Left lung (tissue), 10 donors: ENCODE results near the gene MS4A3. TPM values are rescaled to one million over a fixed set of nuclear protein-coding genes. Genes with fewer than 3 reads are reported as not detected.

Experiments
- ATAC-seq: fragments of 200-7000 bp; cut with Tn5 transposase; one replicate; pipeline ENCODE4 v1.9.1; 2020; ENCODE audit warnings: moderate library complexity
- DNase-seq, 4 donors: peaks; one replicate each; pipeline ENCODE4 v3.0.0-alpha.2; 2013 to 2020
- H3K27ac ChIP-seq, 2 donors: fragments of 200-600 bp; sonication (generic) in 1 of 2; one replicate each; pipeline versions ENCODE4 v1.5.0 to v1.8.0; 2020 to 2021
- H3K27me3 ChIP-seq, 2 donors: fragments of 200-600 bp; sonication (generic) in 1 of 2; one replicate each; pipeline versions ENCODE4 v1.5.0 to v1.8.0; 2020 to 2021
- H3K36me3 ChIP-seq, 2 donors: fragments of 200-600 bp; sonication (generic) in 1 of 2; one replicate each; pipeline versions ENCODE4 v1.5.0 to v1.8.0; 2020 to 2021
- H3K4me1 ChIP-seq, 2 donors: fragments of 200-600 bp; one replicate each; pipeline ENCODE4 v1.8.0; 2021
- H3K4me3 ChIP-seq, 2 donors: fragments of 200-600 bp; sonication (generic) in 1 of 2; one replicate each; pipeline versions ENCODE4 v1.5.0 to v1.8.0; 2020 to 2021; ENCODE audit warnings: mild to moderate bottlenecking in 1 of 2
- H3K9me3 ChIP-seq, 2 donors: fragments of 200-600 bp; sonication (generic) in 1 of 2; one replicate each; pipeline versions ENCODE4 v1.5.0 to v1.8.0; 2020 to 2021
- CTCF ChIP-seq, 2 donors: fragments of 200-600 bp; sonication (generic) in 1 of 2; IDR thresholded peaks; one replicate each; pipeline versions ENCODE4 v1.5.0 to v1.8.0; 2021; ENCODE audit warnings: antibody characterized with exemption in 2 of 2
- intact Hi-C, 2 donors: fragments of 100-400 bp; cut with DNase I; formaldehyde crosslinking; loops; one replicate each; pipeline versions ENCODE4 v1.11.2 to v1.14.2; 2022
- polyA plus RNA-seq, 6 donors: library from polyadenylated mRNA; unstranded; fragments of 120-200 nt; gene quantifications; one replicate each; pipeline ENCODE4 v1.2.1, GENCODE V29; 2013; ENCODE audit not compliant: insufficient read length in 6 of 6
- total RNA-seq, 2 donors: library from RNA; stranded (reverse); fragmentation: NEBNext Ultra II Directional; extraction: Animal tissue kit (Norgen Biotek cat#: 25700); gene quantifications; one replicate each; pipeline ENCODE4 v1.2.1, GENCODE V29; 2021
- donor health status: DM: no; HTN: yes; CAD: no.
- donor health status: DM: no; HTN: no; CAD: no.

Gene MS4A3
- total and polyA plus RNA-seq, 8 donors: 0.73 to 2.3 (median 1.3) TPM; not detected in 1

GRCh38 chr11:60111793-60112192 is 55.3 kb downstream of the MS4A3 start:
- TF ChIP-seq CTCF (IDR thresholded peaks at IDR 0.05): no peak
- DNase-seq (no peak), ATAC-seq (no peak)
- H3K27me3 ChIP-seq: no peaks in the 10 kb centered on the region
- intact Hi-C loops: no loop called here
- no peaks in the 10 kb centered on the region for H3K4me1 ChIP-seq
- no peaks in the 10 kb centered on the region for H3K36me3 ChIP-seq
- no peak overlapping the region for H3K27ac ChIP-seq
- H3K4me3 ChIP-seq: no peak overlapping the region
- no peaks in the 10 kb centered on the region for H3K9me3 ChIP-seq

GRCh38 chr11:60116996-60117790 is 60.7 kb downstream of the MS4A3 start:
- Histone ChIP-seq H3K27me3 (no peaks in the 10 kb centered on the region), H3K9me3 (no peaks in the 10 kb centered on the region), H3K27ac (no peak overlapping the region), H3K36me3 (no peaks in the 10 kb centered on the region), H3K4me3 (no peak overlapping the region), H3K4me1 (peaks cover 0 to 20% of the 10 kb centered on the region in 2 donors)
- intact Hi-C loops: no loop called here
- no peak for TF ChIP-seq CTCF (IDR thresholded peaks at IDR 0.05)
- ATAC-seq (no peak), DNase-seq (no peak)

GRCh38 chr11:60118338-60118737 is 61.9 kb downstream of the MS4A3 start:
- intact Hi-C loops: no loop called here
- no peaks in the 10 kb centered on the region for H3K9me3 ChIP-seq
- H3K4me1 ChIP-seq: peaks cover 0 to 20% of the 10 kb centered on the region in 2 donors

GRCh38 chr11:60119710-60120109 is 63.2 kb downstream of the MS4A3 start:
- H3K9me3 ChIP-seq: no peaks in the 10 kb centered on the region
- intact Hi-C loops: no loop called here
- H3K4me1 ChIP-seq: peaks cover 0 to 20% of the 10 kb centered on the region in 2 donors
- TF ChIP-seq CTCF (IDR thresholded peaks at IDR 0.05): no peak
- no peaks in the 10 kb centered on the region for H3K36me3 ChIP-seq
- DNase-seq (no peak), ATAC-seq (no peak)
- no peak overlapping the region for H3K27ac ChIP-seq
- H3K4me3 ChIP-seq: no peak overlapping the region
- no peaks in the 10 kb centered on the region for H3K27me3 ChIP-seq

More at GRCh38 chr11:60118338-60118737, 61.9 kb downstream of the MS4A3 start:
- Histone ChIP-seq H3K27ac (no peak overlapping the region), H3K4me3 (no peak overlapping the region), H3K36me3 (no peaks in the 10 kb centered on the region), H3K27me3 (no peaks in the 10 kb centered on the region)
- DNase-seq (no peak), ATAC-seq (no peak)
- TF ChIP-seq CTCF (IDR thresholded peaks at IDR 0.05): no peak

Other genes starting within 250 kb of the MS4A3 start
- gene MRPL16, start 245.9 kb upstream of the MS4A3 start, total RNA-seq: 10 to 100 TPM; 32.9 to 35.6 TPM
- gene MRPL16, start 245.9 kb upstream of the MS4A3 start, polyA plus RNA-seq: 10 to 100 TPM; 49.6 to 56.5 (median 52.6) TPM
- not detected for gene CBLIF, start 211.2 kb upstream of the MS4A3 start, total RNA-seq
- under 1 TPM in 1 of 6 donors, not detected in 5; 0.24 TPM for gene CBLIF, start 211.2 kb upstream of the MS4A3 start, polyA plus RNA-seq
- gene TCN1, start 190.2 kb upstream of the MS4A3 start, total RNA-seq: 1 to 10 TPM in 1 of 2 donors, under 1 TPM in 1; 0.44 to 1.8 TPM
- gene TCN1, start 190.2 kb upstream of the MS4A3 start, polyA plus RNA-seq: under 1 TPM in 4 of 6 donors, not detected in 2; 0.10 to 0.40 (median 0.29) TPM
- gene OOSP3, start 177.9 kb upstream of the MS4A3 start, total RNA-seq: not detected
- not detected for gene OOSP3, start 177.9 kb upstream of the MS4A3 start, polyA plus RNA-seq
- not detected for gene OOSP1, start 118.2 kb upstream of the MS4A3 start, total RNA-seq
- under 1 TPM in 2 of 6 donors, not detected in 4; 0.27 to 0.31 TPM for gene OOSP1, start 118.2 kb upstream of the MS4A3 start, polyA plus RNA-seq
- not detected for gene OOSP4A, start 92.6 kb upstream of the MS4A3 start, total RNA-seq
- gene OOSP4A, start 92.6 kb upstream of the MS4A3 start, polyA plus RNA-seq: not detected
- gene OOSP4B, start 39.5 kb upstream of the MS4A3 start, total RNA-seq: not detected
- gene OOSP4B, start 39.5 kb upstream of the MS4A3 start, polyA plus RNA-seq: not detected
- gene OOSP2, start 16.3 kb upstream of the MS4A3 start, total RNA-seq: not detected
- gene OOSP2, start 16.3 kb upstream of the MS4A3 start, polyA plus RNA-seq: not detected
- 1 to 10 TPM; 3.3 to 6.1 TPM for gene MS4A2, start 32.0 kb downstream of the MS4A3 start, total RNA-seq
- under 1 TPM in 5 of 6 donors, not detected in 1; 0.04 to 0.11 (median 0.08) TPM for gene MS4A2, start 32.0 kb downstream of the MS4A3 start, polyA plus RNA-seq
- 100 to 1,000 TPM; 128 to 143 TPM for gene MS4A6A, start 126.4 kb downstream of the MS4A3 start, total RNA-seq
- 10 to 100 TPM; 19.8 to 37.5 (median 26.7) TPM for gene MS4A6A, start 126.4 kb downstream of the MS4A3 start, polyA plus RNA-seq
- 1 to 10 TPM; 1.4 to 2.1 TPM for gene MS4A4E, start 186.5 kb downstream of the MS4A3 start, total RNA-seq
- gene MS4A4E, start 186.5 kb downstream of the MS4A3 start, polyA plus RNA-seq: 1 to 10 TPM; 1.2 to 3.0 (median 2.2) TPM
- gene MS4A4A, start 224.0 kb downstream of the MS4A3 start, total RNA-seq: 10 to 100 TPM; 57.5 to 93.6 TPM
- 10 to 100 TPM in 5 of 6 donors, 1 to 10 TPM in 1; 7.4 to 15.4 (median 12.8) TPM for gene MS4A4A, start 224.0 kb downstream of the MS4A3 start, polyA plus RNA-seq